ENCODE data around the gene ECI2. TPM values are rescaled to one million over a fixed set of nuclear protein-coding genes. Genes with fewer than 3 reads are reported as not detected.
A peak's percentile ranks its signal among the peaks of the same experiment; 100 is the strongest.

Gene ECI2
- total RNA-seq, 4 donors from 2014 or later: 11.7 to 38.0 (median 19.1) TPM

DNA sequence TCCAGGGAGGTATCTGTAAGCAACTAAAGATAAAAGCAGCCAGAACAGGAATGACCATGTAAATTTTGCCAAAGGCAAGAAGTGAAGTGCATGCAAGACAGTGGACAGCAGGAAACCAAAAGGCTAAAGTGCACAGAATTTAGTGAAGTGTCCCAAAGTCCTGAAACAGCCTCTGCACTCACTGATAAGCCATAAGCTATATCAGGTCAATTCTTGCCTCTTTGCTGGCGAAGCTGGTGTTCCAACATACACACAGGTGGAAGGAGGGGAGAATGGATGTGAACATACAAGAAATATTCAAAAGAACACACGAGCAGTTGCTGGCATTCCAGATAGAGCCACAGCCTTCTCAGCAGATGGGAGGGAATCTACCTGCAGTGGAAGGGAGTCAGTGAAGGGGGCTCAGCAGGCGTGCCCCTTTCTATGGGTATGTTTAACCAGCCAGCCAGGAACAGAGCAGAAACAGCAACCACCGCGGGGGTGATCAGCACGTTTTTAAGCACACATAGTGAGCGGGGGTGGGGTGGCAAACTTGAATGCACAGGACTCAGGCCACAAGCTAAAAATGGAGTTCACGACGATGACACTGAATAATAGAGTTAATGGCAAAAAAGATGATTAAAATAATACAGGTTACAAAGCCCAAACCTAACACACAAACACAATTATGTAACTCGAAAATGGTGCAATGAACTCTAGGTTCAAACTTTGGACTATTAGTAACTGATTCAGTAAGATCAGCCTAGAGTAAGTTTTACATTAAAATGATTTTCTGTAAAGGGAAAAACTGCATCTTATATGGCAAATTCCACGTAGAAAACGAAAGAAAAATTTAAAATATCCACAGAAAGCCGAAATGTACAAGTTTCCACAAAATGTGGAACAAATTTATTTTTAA is 1.2 kb downstream of the ECI2 start:
- intact Hi-C loops (cut with DNase I): loop anchor here (10.0 kb wide), 1 partner anchor 109 kb away; a partner anchor contains a TSS

DNA sequence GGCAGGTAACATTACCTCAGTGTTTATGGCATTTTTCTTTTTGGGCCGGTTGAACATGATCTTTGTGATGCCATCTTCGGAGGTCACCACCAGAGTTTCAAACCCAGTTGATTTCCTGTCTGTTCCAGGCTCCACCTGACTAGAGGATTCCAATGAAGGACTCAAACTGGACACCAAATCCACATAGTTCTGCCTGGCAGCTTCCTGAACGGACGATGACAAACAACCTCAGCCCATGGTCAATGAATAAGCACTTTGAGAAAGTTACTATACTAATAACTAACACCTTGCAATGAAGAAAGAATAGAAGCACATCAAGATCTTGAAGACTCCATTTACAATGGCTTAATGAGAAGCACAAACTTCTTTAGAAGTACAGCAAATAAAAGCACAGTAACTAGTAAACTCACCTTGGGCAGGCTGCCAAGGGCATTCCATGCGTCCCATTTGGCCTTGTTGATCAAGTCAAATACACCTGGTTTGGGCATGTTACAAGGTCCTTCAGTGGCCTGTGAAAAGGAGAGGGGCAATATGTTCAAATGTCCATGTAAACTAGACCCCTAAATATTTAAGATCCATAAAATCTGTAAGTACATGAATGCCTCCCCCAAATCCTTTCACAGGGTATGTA is 4.9 kb downstream of the ECI2 start:
- no peak for TF ChIP-seq POLR2A (IDR thresholded peaks at IDR 0.05)
- intact Hi-C loops (cut with DNase I): loop anchor here (10.0 kb wide), 1 partner anchor 106 kb away; a partner anchor contains a TSS
- Histone ChIP-seq H3K27me3 (no peaks in the 10 kb centered on the region), H3K36me3 (peaks cover 0 to 76% (median 5%) of the 10 kb centered on the region in 3 donors), H3K9me3 (no peaks in the 10 kb centered on the region), H3K4me1 (peaks cover 0 to 20% (median 6%) of the 10 kb centered on the region in 3 donors), H3K27ac (no peak overlapping the region), H3K4me3 (no peak overlapping the region)
- 80 to 85% methylated on average over 5 of the region's 5 CpGs for WGBS, 2 donors
- no peak for DNase-seq

More for the DNA sequence above, 1.2 kb downstream of the ECI2 start:
- H3K36me3 ChIP-seq: peaks cover 0 to 39% (median 5%) of the 10 kb centered on the region in 3 donors
- H3K9me3 ChIP-seq: no peaks in the 10 kb centered on the region
- peaks cover 0 to 32% (median 11%) of the 10 kb centered on the region in 3 donors for H3K4me1 ChIP-seq
- 10 to 16% methylated on average over 12 to 13 of the region's 13 CpGs for WGBS, 2 donors
- peak overlapping the region; percentile 78 to 96 (median 92) for H3K27ac ChIP-seq
- no peak for DNase-seq
- peak overlapping the region; percentile 61 to 87 (median 80) for H3K4me3 ChIP-seq
- H3K27me3 ChIP-seq: no peaks in the 10 kb centered on the region
- TF ChIP-seq, protein P1, sequence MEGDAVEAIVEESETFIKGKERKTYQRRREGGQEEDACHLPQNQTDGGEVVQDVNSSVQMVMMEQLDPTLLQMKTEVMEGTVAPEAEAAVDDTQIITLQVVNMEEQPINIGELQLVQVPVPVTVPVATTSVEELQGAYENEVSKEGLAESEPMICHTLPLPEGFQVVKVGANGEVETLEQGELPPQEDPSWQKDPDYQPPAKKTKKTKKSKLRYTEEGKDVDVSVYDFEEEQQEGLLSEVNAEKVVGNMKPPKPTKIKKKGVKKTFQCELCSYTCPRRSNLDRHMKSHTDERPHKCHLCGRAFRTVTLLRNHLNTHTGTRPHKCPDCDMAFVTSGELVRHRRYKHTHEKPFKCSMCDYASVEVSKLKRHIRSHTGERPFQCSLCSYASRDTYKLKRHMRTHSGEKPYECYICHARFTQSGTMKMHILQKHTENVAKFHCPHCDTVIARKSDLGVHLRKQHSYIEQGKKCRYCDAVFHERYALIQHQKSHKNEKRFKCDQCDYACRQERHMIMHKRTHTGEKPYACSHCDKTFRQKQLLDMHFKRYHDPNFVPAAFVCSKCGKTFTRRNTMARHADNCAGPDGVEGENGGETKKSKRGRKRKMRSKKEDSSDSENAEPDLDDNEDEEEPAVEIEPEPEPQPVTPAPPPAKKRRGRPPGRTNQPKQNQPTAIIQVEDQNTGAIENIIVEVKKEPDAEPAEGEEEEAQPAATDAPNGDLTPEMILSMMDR (IDR thresholded peaks at IDR 0.05): no peak
- TF ChIP-seq POLR2A (IDR thresholded peaks at IDR 0.05): no peak

DNA sequence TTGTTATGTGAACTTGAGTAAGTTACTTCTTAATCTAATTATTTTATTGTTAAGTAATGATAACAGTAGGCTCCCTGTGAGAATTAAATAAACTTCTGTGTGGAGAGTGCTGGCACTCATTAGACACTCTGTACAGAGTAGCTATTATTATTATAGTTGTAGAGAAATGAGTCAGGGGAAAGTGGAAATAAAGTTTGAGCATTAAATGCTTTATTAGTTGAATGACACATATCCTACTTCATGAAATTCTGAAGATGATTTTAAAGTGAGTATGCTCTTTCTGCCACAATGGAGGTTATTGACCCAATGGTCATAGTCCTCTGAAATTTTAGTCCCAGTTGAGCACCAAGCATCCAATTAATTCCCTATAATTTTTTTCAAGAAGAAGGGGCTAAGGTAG is 5.9 kb downstream of the ECI2 start:
- no peaks in the 10 kb centered on the region for H3K27me3 ChIP-seq
- H3K4me1 ChIP-seq: peaks cover 0 to 15% (median 6%) of the 10 kb centered on the region in 3 donors
- H3K27ac ChIP-seq: no peak overlapping the region
- TF ChIP-seq, protein P1 (IDR thresholded peaks at IDR 0.05): no peak
- TF ChIP-seq POLR2A (IDR thresholded peaks at IDR 0.05): no peak
- DNase-seq: no peak
- peaks cover 0 to 86% (median 15%) of the 10 kb centered on the region in 3 donors for H3K36me3 ChIP-seq
- intact Hi-C loops (cut with DNase I): no loop called here
- no peak overlapping the region for H3K4me3 ChIP-seq
- H3K9me3 ChIP-seq: no peaks in the 10 kb centered on the region

DNA sequence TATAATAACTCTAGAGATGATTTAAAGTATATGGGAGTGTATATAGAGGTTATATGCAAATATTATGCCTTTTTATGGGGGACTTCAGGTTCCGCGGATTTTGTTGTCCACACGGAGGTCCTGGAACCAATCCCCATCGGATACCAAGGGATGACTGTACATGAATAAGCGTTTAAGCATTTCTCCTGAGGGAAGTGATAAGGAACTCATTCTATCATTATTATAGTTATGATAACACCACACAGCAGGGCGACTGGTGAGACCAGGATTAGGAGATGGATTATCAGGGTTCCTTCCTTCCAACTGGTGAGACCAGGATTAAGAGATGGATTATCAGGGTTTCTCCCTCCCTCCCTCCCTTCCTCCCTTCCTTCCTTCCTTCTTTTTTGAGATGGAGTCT is 6.6 kb downstream of the ECI2 start:
- TF ChIP-seq POLR2A (IDR thresholded peaks at IDR 0.05): no peak
- Histone ChIP-seq H3K4me3 (no peak overlapping the region), H3K9me3 (no peaks in the 10 kb centered on the region), H3K27me3 (no peaks in the 10 kb centered on the region), H3K4me1 (peaks cover 0 to 8% (median under 1%) of the 10 kb centered on the region in 3 donors), H3K27ac (no peak overlapping the region), H3K36me3 (peaks cover 0 to 93% (median 22%) of the 10 kb centered on the region in 3 donors)
- WGBS, 2 donors: 84 to 92% methylated on average over 6 of the region's 6 CpGs
- no peak for DNase-seq
- intact Hi-C loops (cut with DNase I): no loop called here

DNA sequence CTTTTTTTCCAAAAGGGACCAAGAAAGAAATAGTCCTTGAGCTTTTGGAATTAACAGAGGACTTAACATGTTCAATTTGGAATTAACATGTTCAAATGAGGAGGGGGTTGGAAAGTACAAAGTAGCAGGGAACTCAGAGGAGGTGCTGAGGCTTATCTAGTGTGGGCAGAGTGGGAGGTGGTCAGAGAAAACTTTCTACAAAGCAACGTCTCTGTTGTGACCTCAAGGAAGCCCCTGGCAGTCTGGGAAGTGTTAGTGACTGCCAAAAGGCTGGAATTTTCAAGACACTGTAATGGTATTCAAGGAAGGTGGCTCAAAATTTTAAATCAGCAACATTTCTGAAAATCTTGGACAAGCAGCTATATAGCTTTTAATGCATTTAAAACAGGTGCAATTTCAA is 7.3 kb downstream of the ECI2 start:
- H3K27ac ChIP-seq: no peak overlapping the region
- H3K9me3 ChIP-seq: no peaks in the 10 kb centered on the region
- peaks cover 0 to 100% (median 25%) of the 10 kb centered on the region in 3 donors for H3K36me3 ChIP-seq
- 43 to 63% methylated on average over 1 of the region's 1 CpG for WGBS, 2 donors
- no peaks in the 10 kb centered on the region for H3K27me3 ChIP-seq
- TF ChIP-seq, protein P1 (IDR thresholded peaks at IDR 0.05): no peak
- no peak for TF ChIP-seq POLR2A (IDR thresholded peaks at IDR 0.05)
- peaks cover 0 to 1% (median 0%) of the 10 kb centered on the region in 3 donors for H3K4me1 ChIP-seq
- intact Hi-C loops (cut with DNase I): no loop called here
- no peak for DNase-seq
- no peak overlapping the region for H3K4me3 ChIP-seq

All from esophagus squamous epithelium (tissue), 5 donors.